ENCODE measurements around the gene CCDC141. TPM values are rescaled to one million over a fixed set of nuclear protein-coding genes. Genes with fewer than 3 reads are reported as not detected.

Gene CCDC141
- total RNA-seq, 1 donor from 2014 or later: not detected

GRCh38 chr2:178998539-178998938 is 51.4 kb downstream of the CCDC141 start:
- no peaks in the 10 kb centered on the region for H3K9me3 Mint-ChIP-seq (ENCODE audit: low read depth)
- H3K36me3 Mint-ChIP-seq (ENCODE audit: low read depth): no peaks in the 10 kb centered on the region

DNA sequence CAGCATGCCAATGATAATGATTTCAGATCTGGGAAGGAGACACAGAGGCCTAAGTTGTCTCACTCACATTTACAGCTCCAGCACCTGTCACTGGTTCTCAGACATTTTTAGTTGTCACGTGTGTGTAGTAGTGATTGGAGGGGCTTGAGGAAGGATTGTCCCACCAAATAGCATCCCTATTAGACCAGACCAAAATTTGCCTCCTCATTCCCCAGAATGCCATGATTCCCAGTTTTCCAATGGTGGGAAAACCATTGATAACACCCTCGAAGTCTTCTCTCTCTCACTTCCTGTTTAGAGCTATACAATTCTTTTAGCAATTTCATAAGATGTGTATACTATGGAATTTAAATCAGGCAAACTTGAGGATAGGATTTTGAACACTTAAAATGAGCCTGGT is 52.5 kb downstream of the CCDC141 start:
- Mint-ChIP-seq H3K9me3 (ENCODE audit: low read depth) (no peaks in the 10 kb centered on the region), H3K36me3 (ENCODE audit: low read depth) (no peaks in the 10 kb centered on the region), H3K4me1 (ENCODE audit: low read depth) (no peaks in the 10 kb centered on the region), H3K27ac (ENCODE audit: unreplicated experiment) (no peak overlapping the region), H3K4me3 (ENCODE audit: unreplicated experiment) (no peak overlapping the region), H3K27me3 (ENCODE audit: low read depth) (peaks cover 13% of the 10 kb centered on the region)
- DNase-seq (ENCODE audit: low spot score): no peak
- no peak for TF ChIP-seq CTCF (IDR thresholded peaks at IDR 0.05)

More at GRCh38 chr2:178998539-178998938, 51.4 kb downstream of the CCDC141 start:
- Mint-ChIP-seq H3K27me3 (ENCODE audit: low read depth) (peaks cover 13% of the 10 kb centered on the region), H3K4me1 (ENCODE audit: low read depth) (no peaks in the 10 kb centered on the region), H3K27ac (ENCODE audit: unreplicated experiment) (no peak overlapping the region), H3K4me3 (ENCODE audit: unreplicated experiment) (no peak overlapping the region)
- DNase-seq (ENCODE audit: low spot score): no peak
- no peak for TF ChIP-seq CTCF (IDR thresholded peaks at IDR 0.05)

- H3K36me3 Mint-ChIP-seq (ENCODE audit: low read depth): no peaks in the 10 kb centered on the region
- TF ChIP-seq CTCF (IDR thresholded peaks at IDR 0.05): no peak
- H3K9me3 Mint-ChIP-seq (ENCODE audit: low read depth): no peaks in the 10 kb centered on the region
- no peak overlapping the region for H3K27ac Mint-ChIP-seq (ENCODE audit: unreplicated experiment)
- H3K4me3 Mint-ChIP-seq (ENCODE audit: unreplicated experiment): no peak overlapping the region
- DNase-seq (ENCODE audit: low spot score): no peak
- H3K4me1 Mint-ChIP-seq (ENCODE audit: low read depth): no peaks in the 10 kb centered on the region
- peaks cover 13% of the 10 kb centered on the region for H3K27me3 Mint-ChIP-seq (ENCODE audit: low read depth)
These were observed 52.9 kb downstream of the CCDC141 start for GRCh38 chr2:178997067-178997466.

- Mint-ChIP-seq H3K4me1 (ENCODE audit: low read depth) (no peaks in the 10 kb centered on the region), H3K9me3 (ENCODE audit: low read depth) (no peaks in the 10 kb centered on the region), H3K27ac (ENCODE audit: unreplicated experiment) (no peak overlapping the region), H3K36me3 (ENCODE audit: low read depth) (no peaks in the 10 kb centered on the region), H3K4me3 (ENCODE audit: unreplicated experiment) (no peak overlapping the region), H3K27me3 (ENCODE audit: low read depth) (peaks cover 6% of the 10 kb centered on the region)
- DNase-seq (ENCODE audit: low spot score): peak; percentile 58
- no peak for TF ChIP-seq CTCF (IDR thresholded peaks at IDR 0.05)
These were observed 55.7 kb downstream of the CCDC141 start for GRCh38 chr2:178994264-178994663.

- H3K27ac Mint-ChIP-seq (ENCODE audit: unreplicated experiment): no peak overlapping the region
- H3K36me3 Mint-ChIP-seq (ENCODE audit: low read depth): no peaks in the 10 kb centered on the region
- no peak for DNase-seq (ENCODE audit: low spot score)
- peaks cover 2% of the 10 kb centered on the region for H3K27me3 Mint-ChIP-seq (ENCODE audit: low read depth)
- no peaks in the 10 kb centered on the region for H3K9me3 Mint-ChIP-seq (ENCODE audit: low read depth)
- TF ChIP-seq CTCF (IDR thresholded peaks at IDR 0.05): no peak
- H3K4me1 Mint-ChIP-seq (ENCODE audit: low read depth): no peaks in the 10 kb centered on the region
- no peak overlapping the region for H3K4me3 Mint-ChIP-seq (ENCODE audit: unreplicated experiment)
These were observed 56.1 kb downstream of the CCDC141 start for GRCh38 chr2:178993788-178994187.

Measured in chondrocyte (in vitro differentiated cells).